A673 (cell line): Measurements from ENCODE around the gene SEMA5A.

Source experiments
- CTCF ChIP-seq: fragments of 300-800, 200-600 bp; sonication (generic); conservative IDR thresholded peaks from 2 replicates; pipeline ENCODE4 v1.5.1; 2017; ENCODE audit warnings: low read depth, mild to moderate bottlenecking, antibody characterized with exemption, low read length, moderate library complexity, mixed read lengths
- EZH2 ChIP-seq: fragments of 200-600 bp; sonication (generic); IDR thresholded peaks from 2 replicates; pipeline ENCODE4 v1.6.1; 2017; ENCODE audit warnings: borderline replicate concordance, low read depth, mild to moderate bottlenecking, mixed read lengths, antibody characterized with exemption, low read length; ENCODE audit not compliant: poor library complexity, severe bottlenecking

GRCh38 chr5:9405196-9405754, 140.6 kb downstream of the SEMA5A start:
- no peak for TF ChIP-seq EZH2
- TF ChIP-seq CTCF = no peak
